Skin of body (tissue), 2 donors: ENCODE data around the gene ALG3. TPM values are rescaled to one million over a fixed set of nuclear protein-coding genes. Genes with fewer than 3 reads are reported as not detected.

Experiments used
- DNase-seq: peaks from one replicate; lab custom pipeline; 2025; lab: John Stamatoyannopoulos, UW
- total RNA-seq: library from RNA; depleted of rRNA; stranded (reverse); fragments of >200 nt; gene quantifications from one replicate; pipeline ENCODE4 v1.2.3, GENCODE V29; 2014

The ALG3 gene
- total RNA-seq, 1 donor from 2014 or later = 13.8 TPM

DNA sequence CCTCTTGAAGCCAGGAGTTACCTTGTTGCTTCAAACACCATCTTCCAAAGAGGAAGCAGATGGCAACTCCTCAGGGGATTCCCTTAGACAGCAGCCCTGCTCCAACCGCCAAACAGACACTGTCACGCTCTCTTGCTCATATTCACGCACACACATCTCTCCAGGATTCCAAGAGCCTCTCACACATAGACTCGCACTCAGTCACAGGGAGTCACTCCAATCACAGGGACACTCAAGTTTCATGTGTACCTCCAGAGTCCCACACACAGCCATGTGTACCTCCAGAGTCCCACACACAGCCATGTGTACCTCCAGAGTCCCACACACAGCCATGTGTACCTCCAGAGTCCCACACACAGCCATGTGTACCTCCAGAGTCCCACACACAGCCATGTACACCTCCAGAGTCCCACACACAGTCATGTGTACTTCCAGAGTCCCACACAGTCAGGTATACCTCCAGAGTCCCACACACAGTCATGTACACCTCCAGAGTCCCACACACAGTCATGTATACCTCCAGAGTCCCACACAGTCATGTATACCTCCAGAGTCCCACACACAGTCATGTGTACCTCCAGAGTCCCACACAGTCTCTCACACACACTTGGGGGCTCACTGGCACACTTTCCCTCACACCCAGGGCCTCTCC, 13.3 kb downstream of the ALG3 start:
- DNase-seq = no peak

DNA sequence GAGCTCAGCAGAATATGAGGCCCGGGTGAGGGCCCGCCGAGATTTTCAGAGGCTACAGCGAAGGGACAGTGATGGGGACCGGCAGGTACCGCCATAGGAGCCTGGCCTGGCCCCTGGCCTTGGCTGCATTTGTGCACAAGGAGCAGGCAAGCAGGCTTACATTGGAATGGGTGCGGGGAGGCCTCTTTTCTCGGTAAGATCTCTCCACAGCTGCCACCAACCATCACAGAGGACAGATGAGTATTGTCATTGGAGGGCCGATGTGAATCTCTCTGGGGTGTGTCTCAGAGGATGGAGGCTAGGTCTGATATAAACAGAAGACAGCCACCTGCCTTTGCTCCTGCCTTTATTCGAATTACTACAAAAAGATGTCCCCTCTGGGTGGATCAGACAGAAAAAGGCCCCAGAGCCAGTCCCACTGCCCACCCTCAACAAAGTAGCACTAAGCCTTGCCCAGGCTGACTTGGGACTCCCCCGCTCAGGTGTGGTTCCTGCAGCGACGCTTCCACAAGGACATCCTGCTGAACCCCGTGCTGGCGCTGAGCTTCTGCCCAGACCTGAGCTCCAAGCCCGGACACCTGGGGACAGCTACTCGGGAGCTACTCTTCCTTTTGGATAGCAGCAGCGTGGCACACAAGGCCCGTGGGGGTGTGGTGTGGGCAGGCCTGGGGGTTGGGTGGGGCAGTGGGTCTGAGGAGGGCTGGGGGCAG, 13.9 kb downstream of the ALG3 start:
- DNase-seq = no peak

DNA sequence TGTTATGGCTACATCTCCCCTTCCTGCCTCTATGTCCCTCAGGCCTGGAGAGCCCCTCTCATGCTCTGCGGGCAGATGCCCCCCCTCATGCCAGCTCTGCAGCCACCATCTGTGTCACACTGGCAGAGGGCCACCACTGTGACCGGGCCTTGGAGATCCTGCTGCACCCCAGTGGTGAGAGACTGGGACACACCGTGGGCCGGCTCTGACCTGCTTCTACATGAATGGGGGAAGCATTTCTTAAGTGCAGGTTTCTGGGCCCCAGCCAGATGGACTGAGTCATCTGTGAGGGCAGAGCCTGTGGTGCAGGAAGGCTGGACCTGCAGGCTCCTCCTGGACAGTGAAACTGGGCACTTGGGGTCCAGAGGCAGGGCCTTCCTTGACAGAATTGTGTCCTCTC, 14.5 kb downstream of the ALG3 start:
- DNase-seq = no peak

DNA sequence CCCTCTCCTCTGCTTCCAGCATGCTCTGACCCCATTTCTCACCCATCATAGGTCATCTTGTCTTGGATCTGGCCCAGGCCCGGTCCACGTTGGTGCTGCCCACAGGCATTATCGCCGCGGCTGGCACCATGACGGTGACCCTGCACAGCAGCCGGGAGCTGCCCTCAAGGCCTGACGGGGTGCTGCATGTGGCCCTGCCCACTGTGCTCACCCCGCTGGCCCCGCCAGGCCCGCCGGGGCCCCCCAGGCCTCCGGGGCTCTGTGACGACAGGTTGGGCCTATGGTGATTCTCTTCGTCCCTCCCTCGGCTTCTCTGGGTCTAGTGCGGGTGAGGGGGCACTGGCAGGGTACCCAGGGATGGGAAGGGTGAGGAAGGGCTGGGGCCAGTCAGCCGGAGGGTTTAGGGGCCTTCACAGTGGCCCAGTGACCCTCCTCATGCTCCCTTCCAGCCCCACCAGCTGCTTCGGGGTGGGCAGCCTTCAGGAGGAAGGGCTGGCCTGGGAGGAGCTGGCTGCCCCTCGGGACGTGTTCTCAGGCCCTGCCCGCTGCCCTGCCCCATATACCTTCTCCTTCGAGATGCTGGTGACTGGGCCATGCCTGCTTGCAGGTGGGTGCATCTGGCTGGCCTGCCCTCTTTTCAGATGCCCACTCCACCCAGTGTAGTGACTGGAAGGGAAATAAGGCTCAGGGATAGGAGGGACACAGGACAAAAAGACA, 15.5 kb downstream of the ALG3 start:
- no peak for DNase-seq

DNA sequence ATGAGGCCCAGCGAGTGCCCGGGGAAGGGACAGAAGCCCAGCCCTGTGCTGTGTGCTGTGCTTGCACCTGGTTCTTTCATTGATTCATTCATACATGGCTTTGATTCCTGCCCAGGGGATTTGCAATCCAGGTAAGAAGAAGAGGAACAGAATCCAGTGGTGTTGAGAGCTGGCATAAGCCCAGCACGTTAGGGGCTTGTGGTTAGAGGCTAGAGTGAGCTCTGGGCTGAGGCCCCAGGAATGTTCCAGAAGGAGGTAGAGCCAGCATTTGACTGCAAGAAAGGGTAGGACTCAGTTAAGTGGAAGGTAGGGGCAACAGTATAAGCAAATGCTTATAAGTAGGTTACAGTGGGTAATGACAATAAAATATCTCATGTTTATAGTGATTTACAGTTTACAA, 17.1 kb downstream of the ALG3 start:
- no peak for DNase-seq

DNA sequence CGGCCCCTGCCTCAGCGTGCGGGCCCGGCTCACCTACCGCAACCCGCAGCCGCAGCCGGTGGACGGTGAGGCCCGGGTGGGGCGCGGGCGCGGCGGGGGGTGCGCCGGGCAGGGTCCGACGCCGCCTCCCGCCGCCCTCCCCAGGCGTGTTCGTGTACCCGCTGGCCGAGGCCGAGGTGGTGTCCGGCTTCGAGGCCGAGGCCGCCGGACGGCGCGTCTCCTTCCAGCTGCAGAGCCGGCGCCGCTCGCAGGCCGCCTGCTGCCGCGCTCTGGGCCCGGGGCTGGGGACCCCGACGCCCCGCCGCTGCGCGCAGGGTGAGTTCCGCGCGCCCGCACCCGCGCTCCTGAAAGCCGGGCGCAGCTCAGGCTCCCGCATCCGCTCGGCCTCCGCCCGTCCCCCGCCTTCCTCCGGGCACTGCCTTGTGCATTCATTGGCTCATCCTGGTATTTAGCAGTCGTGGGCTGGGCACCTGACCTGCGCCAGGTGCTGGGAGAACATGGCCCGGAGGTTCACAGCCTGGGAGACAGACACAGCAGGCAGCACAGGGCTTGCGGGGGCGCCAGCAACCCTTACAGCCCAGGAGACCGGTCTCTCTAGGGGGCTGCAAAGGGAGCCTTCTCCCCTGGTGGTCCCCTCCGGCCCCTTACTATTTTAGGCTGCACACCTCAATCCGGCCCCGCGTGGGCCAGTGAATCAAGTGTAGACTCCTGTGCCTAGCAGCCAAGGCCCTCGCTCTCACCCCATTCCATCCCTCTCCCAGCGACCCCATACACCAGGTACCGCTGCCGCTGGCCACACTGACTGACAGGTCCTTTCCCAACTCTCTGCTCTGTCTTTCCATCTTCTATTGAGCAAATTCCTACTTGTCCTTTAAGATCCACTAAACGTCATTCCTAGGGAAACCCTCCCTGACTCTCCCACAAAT, 17.9 kb downstream of the ALG3 start:
- no peak for DNase-seq

DNA sequence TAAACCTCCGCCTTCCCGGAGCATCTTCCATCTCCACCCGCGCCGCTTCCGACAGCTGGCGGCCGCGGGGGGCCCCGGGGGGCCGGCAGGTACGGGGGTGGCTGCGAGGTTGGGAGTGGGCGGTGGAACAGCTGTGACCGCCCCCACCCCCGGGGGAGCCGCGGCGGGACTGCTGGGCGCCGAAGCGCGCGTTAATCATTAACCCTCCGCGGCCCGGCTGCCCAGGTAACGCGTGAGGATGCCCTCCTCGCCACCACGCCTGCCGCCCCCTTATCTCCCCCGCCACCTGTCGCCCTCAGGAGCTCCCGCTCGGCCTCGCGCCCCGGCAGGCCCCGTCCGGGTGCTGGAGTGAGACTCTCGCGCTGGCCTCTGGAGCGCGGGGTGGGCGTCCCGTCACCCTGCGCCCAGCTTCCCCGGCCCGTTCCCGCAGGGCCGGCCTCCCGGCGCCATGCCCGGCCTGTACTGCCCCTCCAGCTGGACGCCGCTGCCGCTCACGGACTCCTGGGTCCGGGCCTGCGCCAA, 18.6 kb downstream of the ALG3 start:
- no peak for DNase-seq

DNA sequence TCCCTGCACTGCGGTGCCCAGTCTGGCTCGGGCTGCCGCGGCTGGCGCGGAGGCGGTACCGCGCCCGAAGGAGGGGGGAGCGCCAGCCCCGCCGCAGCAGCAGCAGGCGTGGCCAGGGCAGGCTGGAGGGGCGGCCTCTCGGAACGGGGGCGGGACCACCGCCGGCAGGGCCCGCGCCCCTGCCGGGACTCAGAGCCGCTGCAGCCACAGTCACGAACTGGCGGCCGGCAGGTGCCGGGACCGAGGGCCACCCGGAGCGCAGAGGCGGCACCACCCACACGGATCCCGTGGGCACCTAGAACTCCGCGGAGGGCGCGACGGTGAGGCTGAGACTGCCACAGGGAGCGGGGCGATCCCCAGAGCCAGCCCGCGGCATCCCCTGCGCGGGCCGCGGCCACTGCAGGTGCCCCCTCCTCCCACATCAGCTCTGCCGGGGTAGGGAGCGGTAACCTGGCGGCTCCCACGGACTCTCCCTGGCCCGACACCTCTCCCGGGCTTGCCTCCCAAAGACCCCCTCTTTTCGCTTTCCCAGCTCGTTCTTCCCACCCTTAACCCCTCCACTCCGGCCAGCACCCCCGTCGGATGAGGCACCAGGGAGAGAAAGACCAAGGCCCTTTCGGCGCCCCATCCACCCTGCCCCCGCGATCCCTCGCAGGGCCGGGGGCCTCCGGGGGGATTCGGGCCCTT, 19.2 kb downstream of the ALG3 start, which contains the start of gene VWA5B2:
VWA5B2 (plus strand) TSS at position 192 of the 687 bp plus-strand sequence. CDS start 944 bp downstream, outside the sequence.
- no peak for DNase-seq

DNA sequence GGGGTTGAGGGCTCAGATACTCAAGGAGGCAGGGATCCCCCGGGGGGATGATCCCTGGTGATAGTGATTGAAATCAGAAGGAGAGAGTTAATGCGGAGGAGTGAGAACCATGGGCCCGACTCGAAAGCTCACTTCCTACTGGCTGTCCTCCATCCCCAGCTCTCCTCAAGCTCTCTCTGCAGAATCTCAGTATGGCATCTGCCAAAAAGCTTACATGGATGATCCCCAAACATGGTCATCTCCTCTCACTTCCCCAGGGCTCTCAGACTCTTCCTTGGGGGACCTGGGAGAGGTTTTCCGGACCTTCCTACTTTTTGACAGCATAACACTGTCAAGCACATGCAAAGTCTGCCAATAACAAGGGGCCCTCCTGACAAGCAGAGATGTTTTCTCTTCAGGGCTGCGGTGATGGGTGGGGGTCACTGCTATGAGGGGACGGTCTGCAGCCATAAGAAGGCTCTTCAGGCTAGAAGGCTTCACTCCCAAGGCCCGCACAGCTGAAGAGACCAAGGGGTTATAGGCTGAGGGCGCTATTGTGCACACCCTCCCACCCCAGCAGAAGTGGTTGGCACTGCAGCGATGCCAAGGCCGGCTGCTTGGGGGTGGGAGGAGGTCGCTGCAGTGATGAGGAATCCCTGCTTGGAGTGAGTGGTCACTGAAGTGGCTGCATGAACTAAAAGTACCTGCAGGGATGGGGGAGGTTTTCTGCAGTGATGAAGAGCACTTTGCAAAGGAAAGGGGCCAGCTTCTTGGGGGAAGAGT, 20.2 kb downstream of the ALG3 start:
- no peak for DNase-seq

DNA sequence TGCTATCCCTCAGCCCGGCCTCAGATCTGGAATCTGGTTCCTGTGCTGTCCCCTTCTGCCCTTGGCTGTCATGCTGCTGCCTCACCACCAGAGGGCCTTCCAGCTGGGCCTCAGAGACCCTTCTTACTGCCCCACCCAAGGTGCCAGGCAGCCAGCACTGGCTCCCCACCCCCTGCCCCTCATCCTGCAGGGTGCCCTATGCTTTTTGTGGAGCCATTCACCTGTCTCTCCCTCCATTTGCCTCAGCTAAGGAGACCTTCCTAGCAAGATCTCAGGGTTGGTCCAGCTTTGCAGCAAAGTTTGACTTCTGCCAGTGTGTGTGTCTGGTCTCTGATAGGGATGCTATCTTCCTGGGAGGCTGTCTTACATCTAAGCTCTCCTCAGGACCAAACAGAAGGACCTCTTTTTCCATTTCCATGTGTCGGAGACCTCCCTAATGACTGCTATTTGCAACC, 21.3 kb downstream of the ALG3 start:
- DNase-seq = no peak

DNA sequence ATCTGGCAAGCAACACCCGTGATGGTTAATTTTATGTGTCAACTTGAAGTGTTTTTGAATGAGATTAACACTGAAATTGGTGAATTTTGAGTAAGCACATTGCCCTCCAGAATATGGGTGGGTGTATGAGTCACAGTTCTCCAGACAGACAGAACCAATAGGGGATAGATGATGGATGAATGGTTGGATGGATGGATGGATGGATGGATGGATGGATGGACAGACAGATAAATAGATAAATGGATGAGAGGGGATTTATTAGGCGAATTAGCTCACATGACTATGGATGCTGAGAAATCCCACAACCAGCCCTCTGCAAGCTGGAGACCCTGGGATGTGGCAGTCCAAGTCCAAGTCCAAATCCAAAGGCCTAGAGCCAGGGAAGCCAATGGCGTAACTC, 24.8 kb downstream of the ALG3 start:
- DNase-seq = no peak

DNA sequence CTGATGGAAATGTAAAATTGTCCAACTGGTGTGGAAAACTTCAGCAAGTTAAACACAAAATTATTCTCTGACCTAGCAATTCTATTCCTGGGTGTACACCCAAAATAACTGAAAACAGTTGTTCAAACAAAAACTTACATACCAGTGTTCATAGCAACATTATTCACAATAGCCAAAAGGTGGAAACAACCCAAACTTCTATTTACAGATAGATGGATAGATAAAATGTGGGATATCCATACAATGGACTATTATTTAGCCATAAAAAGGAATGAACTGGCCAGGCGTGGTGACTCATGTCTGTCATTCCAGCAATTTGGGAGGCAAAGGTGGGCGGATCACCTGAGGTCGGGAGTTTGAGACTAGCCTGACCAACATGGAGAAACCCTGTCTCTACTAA, 26.2 kb downstream of the ALG3 start:
- no peak for DNase-seq

DNA sequence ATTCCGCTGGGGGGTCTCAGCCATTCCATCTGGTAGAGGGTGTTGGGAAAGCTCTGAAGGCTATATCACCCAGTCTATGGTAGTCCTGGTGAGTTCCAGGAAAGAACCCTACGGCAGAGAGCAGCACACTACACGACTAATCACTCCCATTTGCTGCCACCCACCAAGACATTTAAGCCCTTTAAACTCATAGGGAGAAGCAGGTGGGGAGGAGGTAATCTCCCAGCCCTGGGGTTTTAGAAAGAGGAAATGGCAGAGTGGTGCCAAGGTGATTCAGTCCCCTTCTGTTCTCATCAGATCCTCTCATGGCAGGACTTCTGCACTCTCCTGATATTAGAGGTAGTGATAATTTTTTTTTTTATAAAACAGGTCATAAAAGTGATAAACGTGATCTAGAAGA, 29.9 kb downstream of the ALG3 start:
- no peak for DNase-seq

DNA sequence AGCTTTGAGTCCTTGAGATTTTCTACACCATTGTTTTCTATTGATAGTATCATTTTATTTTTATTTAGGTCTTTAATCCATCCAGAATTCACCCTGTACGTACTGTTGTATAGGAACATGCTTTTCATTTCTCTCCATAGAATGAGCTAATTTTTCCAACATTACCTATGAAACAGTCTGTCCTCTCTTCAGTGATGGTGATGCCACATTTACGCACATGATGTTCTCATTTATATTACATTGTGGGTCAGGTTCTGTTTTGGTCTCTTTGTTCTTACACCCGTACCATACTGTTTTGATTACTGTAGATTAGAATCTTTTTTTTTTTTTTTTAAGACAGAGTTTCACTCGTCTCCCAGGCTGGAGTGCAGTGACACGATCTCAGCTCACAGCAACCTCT, 37.0 kb downstream of the ALG3 start:
- no peak for DNase-seq

DNA sequence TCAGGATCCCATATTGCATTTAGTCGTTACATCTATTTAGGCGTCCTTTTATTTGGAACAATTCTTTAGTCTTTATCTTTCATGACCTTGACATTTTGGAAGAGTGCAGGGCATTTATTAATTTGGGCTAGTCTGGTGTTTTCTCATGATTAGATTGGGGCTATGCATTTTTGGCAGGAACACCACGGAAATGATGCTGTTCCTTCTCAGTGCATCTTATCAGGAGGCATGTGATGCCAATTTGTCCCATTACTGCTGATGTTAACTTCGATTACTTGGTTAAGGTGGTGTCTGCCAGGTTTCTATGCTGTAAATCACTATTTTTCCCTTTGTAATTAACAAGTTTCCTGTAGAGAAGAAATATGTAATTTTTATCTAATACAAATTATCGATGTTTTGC, 37.5 kb downstream of the ALG3 start:
- no peak for DNase-seq

DNA sequence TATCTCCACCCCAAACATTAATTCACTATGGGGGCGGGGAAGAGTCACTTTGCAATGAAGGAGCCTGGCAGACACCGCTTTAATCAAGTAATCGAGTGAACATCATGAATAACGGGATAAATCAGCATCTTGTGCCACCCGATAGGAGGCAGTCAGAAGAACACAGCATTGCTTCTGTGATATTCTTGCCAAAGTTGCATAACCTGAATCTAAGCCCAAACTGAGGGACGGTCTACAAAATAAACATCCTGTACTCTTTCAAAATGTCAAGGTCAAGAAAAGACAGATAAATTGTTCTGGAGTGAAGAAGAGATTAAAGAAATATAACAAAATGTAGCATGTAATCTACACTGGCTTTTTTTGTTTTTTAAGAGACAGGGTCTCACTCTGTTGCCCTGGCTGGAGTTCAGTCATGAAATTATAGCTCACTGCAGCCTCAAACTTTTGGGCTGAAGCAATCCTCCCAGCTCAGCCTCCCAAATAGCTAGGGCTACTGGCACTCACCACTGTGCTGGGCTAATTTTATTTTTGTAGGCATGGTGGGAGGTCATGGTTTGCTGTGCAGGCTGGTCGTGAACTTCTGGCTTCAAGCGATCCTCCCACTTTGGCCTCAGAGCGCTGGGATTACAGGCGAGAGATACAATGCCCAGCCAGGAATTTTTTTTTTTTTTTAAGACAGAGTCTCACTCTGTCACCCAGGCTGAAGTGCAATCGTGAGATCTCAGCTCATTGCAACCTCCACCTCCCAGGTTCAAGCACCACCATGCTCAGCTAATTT, 39.4 kb downstream of the ALG3 start:
- no peak for DNase-seq

DNA sequence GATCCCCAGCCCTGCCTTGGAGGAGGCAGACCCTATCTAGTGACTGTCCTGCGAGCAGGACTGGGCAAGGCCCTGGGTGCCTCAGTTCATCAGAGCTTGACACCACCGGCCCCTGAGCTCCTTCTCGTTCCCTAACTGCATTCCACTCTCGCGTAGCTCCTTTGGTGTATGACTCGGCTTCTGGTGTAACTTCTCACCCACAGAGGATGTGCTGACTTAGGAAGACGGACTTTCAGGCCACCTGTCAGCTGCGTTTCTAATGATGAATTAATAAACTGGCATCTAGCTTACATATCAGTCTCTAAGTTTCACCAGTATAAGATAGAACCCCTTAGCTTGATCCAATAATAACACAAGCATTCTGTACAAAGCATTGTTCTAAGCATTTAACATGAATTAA, 45.2 kb downstream of the ALG3 start:
- DNase-seq = no peak

DNA sequence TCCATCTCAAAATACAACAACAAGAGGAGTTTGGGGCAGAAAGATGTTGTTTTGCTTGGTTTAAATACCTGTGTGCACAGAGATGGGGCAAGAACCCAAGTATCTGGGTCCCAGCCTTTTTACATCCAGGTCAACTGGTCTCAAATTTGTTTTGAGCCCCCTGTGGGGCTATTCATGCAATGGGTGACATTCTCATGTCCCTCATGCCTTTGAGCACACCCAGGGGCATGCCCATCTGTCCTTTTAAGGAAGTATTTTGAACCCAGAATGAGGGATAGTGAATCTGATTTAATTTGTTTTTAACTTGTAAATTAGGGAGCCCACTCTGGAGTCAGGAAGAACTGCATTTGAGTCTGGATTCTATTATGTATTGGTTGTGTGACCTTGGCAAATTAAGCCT, 47.9 kb downstream of the ALG3 start:
- no peak for DNase-seq

DNA sequence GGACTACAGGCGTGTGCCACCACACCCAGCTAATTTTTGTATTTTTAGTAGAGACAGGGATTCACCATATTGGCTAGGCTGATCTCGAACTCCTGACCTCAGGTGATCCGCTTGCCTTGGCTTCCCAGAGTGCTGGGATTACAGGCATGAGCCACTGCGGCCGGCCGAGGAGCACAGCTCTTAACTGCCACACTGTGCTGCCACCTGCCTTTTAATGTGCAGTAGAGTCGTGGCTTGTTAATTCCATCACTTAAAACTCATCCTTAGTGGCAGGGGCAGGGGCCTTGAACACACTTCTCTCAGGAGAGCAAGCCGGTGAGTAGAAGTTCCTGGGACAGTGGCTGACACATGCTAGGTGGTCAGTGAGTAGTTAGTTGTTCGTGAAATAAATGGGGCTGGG, 50.3 kb downstream of the ALG3 start:
- no peak for DNase-seq
